GM10847 (cell line): Measurements from ENCODE around the gene IL27RA.
A peak's percentile ranks its signal among the peaks of the same experiment; 100 is the strongest.

Experiments
- POLR2A ChIP-seq: IDR thresholded peaks from 2 replicates; pipeline ENCODE4 v1.6.1; 2011; ENCODE audit not compliant: insufficient read length; ENCODE audit errors: extremely low read depth

IL27RA gene

DNA sequence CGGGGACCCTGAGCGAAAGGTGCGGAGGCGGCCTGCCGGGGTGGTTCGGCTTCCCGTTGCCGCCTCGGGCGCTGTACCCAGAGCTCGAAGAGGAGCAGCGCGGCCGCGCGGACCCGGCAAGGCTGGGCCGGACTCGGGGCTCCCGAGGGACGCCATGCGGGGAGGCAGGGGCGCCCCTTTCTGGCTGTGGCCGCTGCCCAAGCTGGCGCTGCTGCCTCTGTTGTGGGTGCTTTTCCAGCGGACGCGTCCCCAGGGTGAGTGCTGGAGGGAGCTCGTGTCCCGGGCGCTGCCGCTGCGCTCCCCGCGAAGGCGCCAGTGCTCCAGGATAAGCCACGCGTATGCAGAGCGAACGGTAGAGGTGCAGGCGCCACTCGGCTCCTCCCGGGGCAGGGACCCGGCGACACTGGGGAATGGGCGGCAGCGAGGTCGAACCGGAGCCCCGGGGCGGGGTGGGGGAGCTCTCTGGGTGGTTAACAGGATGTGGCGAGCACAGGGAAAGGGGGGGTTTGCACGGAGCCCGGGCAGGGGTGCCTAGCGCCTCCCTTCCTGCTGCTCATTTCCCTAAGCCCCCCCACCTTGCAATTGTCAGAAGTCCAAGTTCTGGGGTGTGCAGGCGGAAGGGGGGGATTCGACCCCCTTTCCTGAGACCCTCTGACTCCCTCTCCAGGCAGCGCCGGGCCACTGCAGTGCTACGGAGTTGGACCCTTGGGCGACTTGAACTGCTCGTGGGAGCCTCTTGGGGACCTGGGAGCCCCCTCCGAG lies at the start of gene IL27RA:
TSS of gene IL27RA (plus strand) at position 44 of the 762 bp plus-strand sequence. CDS start at position 155, 111 bp downstream.
- peak; percentile 66 for TF ChIP-seq POLR2A

DNA sequence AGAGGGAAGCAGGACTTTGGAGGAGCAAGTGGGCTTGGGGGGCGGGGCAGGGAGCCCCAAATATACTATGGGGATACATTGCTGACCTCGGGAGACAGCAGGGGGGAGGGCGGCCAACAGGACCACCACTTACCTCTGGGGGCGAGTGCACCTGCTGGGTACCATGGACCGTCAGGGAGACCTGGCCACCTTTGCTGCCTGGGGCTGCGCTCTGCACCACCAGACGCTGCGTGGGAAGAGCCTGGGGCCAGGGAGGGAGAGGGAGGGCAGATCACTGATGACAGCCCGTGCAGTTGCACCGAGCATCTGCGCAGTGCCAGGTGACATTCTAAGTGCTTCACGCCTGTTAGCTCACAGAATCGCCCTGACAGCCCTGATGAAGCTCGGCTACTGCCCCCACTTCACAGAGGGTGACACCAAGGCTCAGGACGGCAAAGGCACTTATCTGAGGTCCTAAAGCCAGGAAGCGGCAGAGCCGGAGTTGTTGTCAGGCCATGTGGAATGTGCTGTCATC lies 49.5 kb upstream of the IL27RA start:
- TF ChIP-seq POLR2A = no peak

DNA sequence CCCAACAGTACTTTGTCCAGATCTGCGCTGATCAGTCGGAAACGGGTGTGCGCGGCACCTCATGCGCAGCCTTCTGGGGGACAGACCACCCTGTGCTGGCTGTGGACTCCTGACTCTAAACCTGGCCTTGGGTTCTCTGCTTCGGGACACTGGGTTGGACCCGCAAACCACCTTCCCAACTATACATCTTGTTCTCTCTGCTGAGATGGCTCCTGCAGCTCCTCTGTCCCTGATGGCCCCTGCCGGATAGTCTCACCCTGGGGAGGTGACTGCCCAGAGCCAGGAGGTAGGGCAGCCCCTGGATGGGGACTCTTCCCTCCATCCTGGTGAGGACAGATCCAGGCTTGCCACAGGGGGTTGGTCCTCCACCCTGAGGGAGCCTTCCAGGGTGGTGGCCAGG lies 48.8 kb upstream of the IL27RA start:
- no peak for TF ChIP-seq POLR2A

DNA sequence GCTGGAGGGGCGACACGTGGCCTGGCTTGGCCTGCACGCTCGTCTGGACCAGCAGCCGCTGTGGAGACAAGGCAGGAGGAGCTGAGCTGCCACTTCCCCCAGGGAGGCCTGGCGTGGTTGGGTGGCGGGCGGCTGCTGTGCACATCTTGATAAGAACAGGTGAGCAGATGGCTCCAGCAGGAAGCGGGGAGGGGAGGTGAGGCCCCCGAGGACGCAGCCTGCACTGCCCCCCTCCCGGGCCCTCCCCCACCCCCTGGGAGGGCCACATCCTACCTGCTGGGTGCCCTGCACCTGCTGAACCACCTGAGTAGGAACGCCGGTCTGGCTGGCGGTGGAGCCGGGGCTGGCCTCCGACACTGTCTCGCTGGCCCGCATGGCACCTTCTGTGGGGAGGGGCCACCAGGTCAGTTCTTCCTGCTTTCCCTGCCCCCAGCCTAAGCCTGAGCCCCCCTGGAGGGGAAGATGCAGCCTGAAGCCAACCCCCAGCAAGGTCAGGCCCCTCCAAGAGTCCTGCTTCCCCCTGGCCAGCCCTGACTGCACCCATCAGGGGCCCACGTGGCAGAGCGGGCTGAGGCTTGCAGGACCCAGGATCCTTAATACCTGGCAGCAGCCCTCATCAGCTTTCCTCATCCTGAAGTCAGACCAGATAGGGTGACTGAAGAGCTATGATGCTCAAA lies 48.2 kb upstream of the IL27RA start:
- TF ChIP-seq POLR2A = no peak

DNA sequence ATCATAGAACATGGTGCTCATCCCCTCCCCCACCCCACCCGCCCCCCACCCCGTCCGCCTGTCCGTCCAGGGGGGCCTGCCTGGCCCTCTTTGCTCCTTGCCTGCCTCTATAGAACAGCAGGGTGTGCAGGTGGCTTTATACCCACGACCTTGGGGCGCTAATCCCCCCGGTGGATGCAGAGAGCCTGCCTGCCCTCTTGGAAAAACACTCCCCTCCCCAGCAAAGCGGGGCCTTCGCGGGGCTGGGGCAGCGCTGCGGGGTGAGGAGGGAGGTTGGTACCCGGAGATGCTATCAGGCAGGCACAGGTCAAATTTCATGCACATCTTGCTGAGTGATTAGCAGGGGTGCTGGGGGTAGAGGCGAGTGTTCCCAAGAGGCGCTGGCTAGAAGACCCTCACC lies 47.4 kb upstream of the IL27RA start:
- no peak for TF ChIP-seq POLR2A

DNA sequence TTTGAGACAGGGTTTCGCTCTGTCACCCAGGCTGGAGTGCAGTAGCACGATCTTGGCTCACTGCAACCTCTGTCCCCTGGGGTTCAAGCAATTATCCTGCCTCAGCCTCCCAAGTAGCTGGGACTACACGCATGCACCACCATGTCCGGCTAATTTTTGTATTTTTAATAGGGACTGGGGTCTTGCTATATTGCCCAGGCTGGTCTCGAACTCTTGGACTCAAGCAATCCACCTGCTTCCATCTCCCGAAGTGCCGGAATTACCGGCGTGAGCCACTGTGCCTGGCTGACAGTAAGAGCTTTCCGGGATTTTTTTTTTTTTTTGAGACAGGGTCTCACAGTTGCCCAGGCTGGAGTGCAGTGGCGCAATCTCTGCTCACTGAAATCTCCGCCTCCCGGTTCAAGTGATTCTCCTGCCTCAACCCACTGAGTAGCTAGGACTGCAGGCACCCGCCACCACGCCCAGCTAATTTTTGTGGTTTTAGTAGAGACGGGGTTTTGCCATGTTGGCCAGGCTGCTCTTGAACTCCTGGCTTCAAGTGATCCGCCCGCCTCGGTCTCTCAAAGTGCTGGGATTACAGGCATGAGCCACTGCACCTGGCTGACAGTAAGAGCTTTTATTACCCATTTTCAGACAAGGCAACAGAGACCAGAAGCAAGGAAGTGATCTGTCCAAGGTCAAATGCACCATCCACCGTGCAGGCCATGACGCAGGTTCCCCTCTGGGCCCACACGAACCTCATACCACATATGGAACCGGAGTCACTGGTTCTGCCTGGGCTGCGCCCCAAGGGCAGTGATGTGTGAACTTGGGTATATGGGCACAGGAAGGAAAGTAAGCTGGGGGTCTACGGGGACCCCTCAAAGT lies 46.5 kb upstream of the IL27RA start:
- TF ChIP-seq POLR2A = no peak

DNA sequence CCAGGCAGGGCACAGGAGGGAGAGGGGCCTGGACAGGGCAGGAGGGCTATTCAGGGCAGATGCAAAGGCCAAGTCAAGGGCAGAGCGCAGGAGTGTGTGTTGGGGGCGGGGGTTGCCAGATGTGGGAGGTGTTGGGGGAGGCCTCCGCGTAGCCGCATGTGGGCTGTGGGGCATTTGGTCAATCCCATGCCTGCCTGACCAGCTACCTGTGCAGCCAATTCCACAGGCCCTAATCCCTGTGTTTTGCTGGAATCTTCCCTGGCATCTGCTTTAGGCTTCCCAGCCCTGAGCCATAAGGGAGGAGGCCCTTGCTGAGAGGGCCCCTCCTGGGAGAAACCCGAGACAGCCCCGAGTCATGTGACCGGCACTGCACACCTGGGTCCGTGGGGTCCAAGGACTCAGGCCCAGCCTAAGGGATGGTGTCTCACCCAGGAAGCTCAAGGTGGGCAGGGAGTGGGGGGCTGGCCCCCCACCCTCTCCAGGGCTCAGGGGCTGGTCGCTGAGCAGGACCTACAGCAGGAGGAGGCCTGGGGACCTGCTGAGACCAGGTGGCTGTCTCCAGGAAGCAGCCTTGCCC lies 45.7 kb upstream of the IL27RA start:
- TF ChIP-seq POLR2A = no peak

DNA sequence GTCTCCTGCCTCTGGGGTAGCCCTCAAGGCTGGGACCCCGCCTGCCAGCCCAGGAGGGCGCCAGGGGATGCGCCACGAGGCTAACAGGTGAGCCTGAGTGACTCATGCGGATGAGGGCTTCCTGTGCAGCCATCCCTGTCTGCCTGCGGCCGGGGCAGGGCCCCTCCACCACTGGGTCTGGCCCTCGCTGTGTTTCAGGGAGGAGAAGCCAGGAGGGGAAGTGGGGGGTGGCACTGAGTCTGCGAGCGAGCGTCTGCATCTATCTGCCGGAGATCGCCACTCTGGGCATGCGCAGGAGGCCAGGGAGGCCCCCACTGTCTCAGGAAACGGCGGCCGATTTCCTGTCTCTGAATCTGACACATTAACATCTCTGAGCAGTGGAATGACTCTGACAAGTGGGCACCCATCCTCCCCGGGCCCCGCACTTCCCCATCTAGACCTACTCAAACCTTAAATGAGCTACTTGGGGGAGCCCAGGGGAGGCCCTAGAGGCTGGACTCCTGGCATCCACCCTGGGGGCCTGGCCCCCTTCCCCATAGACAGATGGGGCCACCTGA lies 45.1 kb upstream of the IL27RA start:
- TF ChIP-seq POLR2A = peak; percentile 42

DNA sequence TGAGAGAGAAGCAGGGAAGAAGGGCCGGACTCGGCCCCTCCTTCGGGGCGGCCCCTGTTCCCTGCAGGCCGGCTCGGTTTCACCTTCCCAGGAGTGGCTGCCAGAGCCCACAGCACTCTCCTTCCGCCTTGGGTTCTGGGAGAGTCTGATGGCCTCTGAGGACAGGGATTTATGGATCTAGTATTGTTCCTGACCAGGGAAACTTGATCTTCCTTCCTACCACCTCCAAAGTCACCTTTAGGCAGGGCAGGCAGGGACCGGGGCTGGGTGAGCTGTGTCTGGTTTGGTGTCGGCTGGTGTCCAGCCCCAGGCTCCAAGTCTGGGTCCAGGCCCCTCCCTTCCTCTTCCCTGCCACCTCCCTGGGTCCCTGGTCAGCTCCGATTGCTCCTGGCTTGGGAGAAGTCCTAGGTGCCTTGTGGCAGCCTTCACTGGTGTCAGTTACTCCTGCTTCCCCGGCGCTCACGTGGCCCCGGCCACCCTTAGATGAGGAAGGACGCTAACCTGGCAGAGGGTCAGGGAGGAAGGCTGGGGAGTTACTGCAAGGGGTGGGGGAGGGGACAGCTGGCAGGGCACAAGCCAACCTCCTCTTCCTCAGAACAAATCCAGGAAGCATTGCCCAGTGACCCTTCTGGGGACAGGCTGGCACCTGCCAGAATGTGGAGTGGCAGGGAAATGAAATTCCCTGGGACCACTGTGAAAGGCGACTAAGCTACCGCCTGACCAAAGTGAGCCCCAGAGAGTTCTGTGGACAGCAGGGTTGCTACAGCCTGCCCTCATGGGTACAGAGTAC lies 44.3 kb upstream of the IL27RA start:
- no peak for TF ChIP-seq POLR2A

DNA sequence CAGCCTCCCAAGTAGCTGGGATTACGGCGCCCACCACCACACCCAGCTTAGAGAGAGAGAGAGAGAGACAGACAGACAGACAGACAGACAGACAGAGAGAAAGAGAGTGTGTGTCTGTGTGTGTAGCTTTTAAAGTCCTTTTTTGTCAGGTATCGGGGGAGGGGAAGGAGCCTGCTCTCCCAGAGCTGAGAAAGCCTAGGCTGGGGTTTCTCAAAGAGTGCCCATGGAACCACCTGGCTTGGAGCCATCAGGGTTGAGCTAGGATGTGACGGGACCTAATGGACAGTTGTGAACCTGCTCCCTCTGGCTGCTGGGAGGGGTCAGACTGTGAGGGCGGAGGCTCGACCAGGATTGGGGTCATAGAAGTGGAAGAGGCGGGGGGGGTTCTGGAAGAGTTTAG lies 42.1 kb upstream of the IL27RA start:
- no peak for TF ChIP-seq POLR2A

DNA sequence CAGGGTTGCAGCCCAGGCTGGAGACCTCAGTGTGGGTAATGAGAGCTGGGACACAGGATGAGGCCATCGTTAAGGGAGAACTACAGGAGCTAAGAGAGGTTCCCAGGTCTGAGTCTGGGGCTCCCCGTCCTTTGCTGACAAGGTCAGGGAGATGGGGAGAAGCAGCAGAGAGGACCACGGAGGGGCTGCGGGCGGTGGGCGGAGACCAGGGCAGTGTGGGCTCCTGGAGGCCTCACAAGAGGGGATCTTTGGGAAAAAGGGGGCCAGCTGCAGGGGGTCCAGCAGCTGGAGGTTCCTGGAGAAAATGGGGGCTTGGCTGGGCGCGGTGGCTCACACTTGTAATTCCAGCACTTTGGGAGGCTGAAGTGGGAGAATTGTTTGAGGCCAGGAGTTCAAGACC lies 41.5 kb upstream of the IL27RA start:
- TF ChIP-seq POLR2A = no peak

DNA sequence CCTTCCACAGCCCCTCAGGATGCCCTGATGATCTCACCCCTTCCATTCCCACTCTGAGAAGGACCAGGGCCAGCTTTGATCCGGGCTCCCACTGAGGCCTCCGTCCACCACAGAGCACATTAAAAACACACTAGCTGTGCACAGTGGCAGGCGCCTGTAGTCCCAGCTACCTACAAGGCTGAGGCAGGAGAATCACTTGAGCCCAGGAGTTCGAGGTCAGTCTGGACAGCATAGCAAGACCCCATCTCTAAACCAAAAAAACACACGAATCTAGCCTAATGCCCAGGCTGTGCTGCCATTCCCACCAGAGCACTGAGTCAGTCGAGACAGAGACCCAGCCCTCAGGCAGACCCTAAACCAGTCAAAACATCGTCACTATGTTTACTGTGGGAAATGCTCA lies 39.5 kb upstream of the IL27RA start:
- no peak for TF ChIP-seq POLR2A

DNA sequence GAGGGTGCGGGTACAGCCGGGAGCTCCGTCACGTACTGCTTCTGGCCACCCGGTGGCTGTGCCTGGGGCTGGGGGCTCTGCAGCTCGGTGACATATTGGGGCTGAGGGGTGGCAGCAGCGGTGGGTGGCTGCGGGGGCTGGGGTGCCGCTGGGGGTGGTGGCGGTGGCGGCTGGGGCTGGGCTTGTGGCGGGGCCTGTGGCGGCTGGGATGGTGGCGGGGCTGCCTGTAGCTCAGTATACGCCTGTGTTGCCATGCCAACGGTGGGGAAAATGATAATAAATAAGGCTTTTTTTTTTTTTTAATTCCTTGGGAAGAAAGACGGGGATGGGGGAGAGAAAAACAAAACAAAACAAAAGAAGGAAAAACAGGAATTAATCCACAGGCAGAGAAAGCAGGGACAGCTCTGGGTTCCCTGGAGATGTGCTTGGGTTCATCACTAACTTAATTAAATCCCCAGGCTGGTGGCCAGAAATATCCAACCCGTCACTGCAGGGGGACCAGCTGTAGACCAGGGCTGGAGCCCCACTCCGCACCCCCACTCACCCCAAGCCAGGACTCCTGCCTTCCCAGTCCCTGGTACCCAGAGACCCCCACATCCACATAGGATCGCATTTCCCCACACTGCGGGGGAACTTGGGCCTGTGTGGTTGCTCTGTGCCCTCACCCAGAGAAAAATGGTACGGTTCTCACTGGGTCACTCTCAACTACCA lies 37.8 kb upstream of the IL27RA start:
- TF ChIP-seq POLR2A = no peak
